ENCODE data around the gene BFSP1. TPM values are rescaled to one million over a fixed set of nuclear protein-coding genes. Genes with fewer than 3 reads are reported as not detected.
A peak's percentile ranks its signal among the peaks of the same experiment; 100 is the strongest.

Gene BFSP1
- polyA plus RNA-seq, 1 of the 3 experiments (the other 2 are of a cell fraction): 7.1 TPM

- H3K27ac ChIP-seq (ENCODE audit: low read depth in 2 of 2, low read length in 1 of 2): no peak overlapping the region
- CTCF ChIA-PET: interaction anchor here (1.0 to 3.2 kb wide), 4 partner anchors 13 to 477 kb away, joined by 3 to 13 read pairs (median 4); no protein-coding TSS in a partner anchor
- 79% methylated on average over 11 of the region's 14 CpGs for whole genome bisulfite sequencing (ENCODE audit: low lambda C conversion rate)
These were observed 12.7 kb downstream of the BFSP1 start for GRCh38 chr20:17518339-17519052.

GRCh38 chr20:17515053-17515452 is 16.1 kb downstream of the BFSP1 start:
- Histone ChIP-seq H3K27ac (ENCODE audit: low read depth in 2 of 2, low read length in 1 of 2) (no peak overlapping the region), H3K4me3 (ENCODE audit: low read depth in 2 of 2, low read length in 1 of 2) (no peak overlapping the region), H4K20me1 (ENCODE audit: insufficient read depth) (no peaks in the 10 kb centered on the region), H3K4me1 (ENCODE audit: control insufficient read depth in 1 of 2, insufficient read depth in 2 of 2, low read depth in 1 of 2, low read length in 1 of 2) (no peaks in the 10 kb centered on the region), H3F3A (replicated peaks; ENCODE audit: insufficient read depth) (no peaks in the 10 kb centered on the region), H3K4me2 (no peak overlapping the region), H3K9ac (no peak overlapping the region), H3K9me2 (no peaks in the 10 kb centered on the region), H3K79me2 (ENCODE audit: insufficient read depth) (no peaks in the 10 kb centered on the region), H2AFZ (ENCODE audit: low read depth) (no peak overlapping the region), H3K27me3 (ENCODE audit: insufficient read depth) (no peaks in the 10 kb centered on the region), H3K9me3 (no peaks in the 10 kb centered on the region), H3K36me3 (replicated peaks in 1 of 2; ENCODE audit: control insufficient read depth in 1 of 2, insufficient read depth in 2 of 2, low read length in 1 of 2) (no peaks in the 10 kb centered on the region)
- 81% methylated on average over 3 of the region's 3 CpGs for WGBS (ENCODE audit: low lambda C conversion rate)
- POLR2A ChIA-PET: no interaction called here
- CTCF ChIA-PET: interaction anchor here (2.3 kb wide), 1 partner anchor 10 kb away, joined by 26 read pairs; no protein-coding TSS in a partner anchor
- no peak for TF ChIP-seq ZBTB33 (IDR thresholded peaks at IDR 0.05; ENCODE audit: borderline replicate concordance, low read depth)
- no peak for TF ChIP-seq RCOR1 (IDR thresholded peaks at IDR 0.05; ENCODE audit: low read length)
- TF ChIP-seq FOSL2 (IDR thresholded peaks at IDR 0.05; ENCODE audit: borderline replicate concordance, low read depth): no peak
- no peak for TF ChIP-seq RFX5 (IDR thresholded peaks at IDR 0.05; ENCODE audit: low read length)
- TF ChIP-seq YY1 (IDR thresholded peaks at IDR 0.05; ENCODE audit: low read depth): no peak
- TF ChIP-seq GATA2 (CRISPR knock-in tag; IDR thresholded peaks at IDR 0.05): no peak
- TF ChIP-seq EZH2phosphoT487 (IDR thresholded peaks at IDR 0.05; ENCODE audit: borderline replicate concordance, low read depth): no peak
- no peak for TF ChIP-seq USF1 (IDR thresholded peaks at IDR 0.05; ENCODE audit: borderline replicate concordance, low read depth)
- no peak for TF ChIP-seq CTCF (IDR thresholded peaks at IDR 0.05)
- TF ChIP-seq TAF1 (IDR thresholded peaks at IDR 0.05; ENCODE audit: borderline replicate concordance, low read depth, low read length): no peak
- DNase-seq: no peak

More at GRCh38 chr20:17518339-17519052, 12.7 kb downstream of the BFSP1 start:
- H3K4me1 ChIP-seq (ENCODE audit: control insufficient read depth in 1 of 2, insufficient read depth in 2 of 2, low read depth in 1 of 2, low read length in 1 of 2): peaks cover 0 to 3% of the 10 kb centered on the region in 2 experiments; a peak in 1 of 4 replicates
- POLR2A ChIA-PET: no interaction called here
- no peak overlapping the region for H3K4me3 ChIP-seq (ENCODE audit: low read depth in 2 of 2, low read length in 1 of 2)
- H3K36me3 ChIP-seq (replicated peaks in 1 of 2; ENCODE audit: control insufficient read depth in 1 of 2, insufficient read depth in 2 of 2, low read length in 1 of 2): no peaks in the 10 kb centered on the region
- TF ChIP-seq USF1 (IDR thresholded peaks at IDR 0.05; ENCODE audit: borderline replicate concordance, low read depth) (peak; percentile 75; the same call in 1 of the 2 replicates), TEAD4 (IDR thresholded peaks at IDR 0.05; ENCODE audit: borderline replicate concordance, insufficient read depth) (no peak), YY1 (IDR thresholded peaks at IDR 0.05; ENCODE audit: low read depth) (no peak), FOSL2 (IDR thresholded peaks at IDR 0.05; ENCODE audit: borderline replicate concordance, low read depth) (no peak)
- H2AFZ ChIP-seq (ENCODE audit: low read depth): no peak overlapping the region
- H3K9me2 ChIP-seq: no peaks in the 10 kb centered on the region
- no peaks in the 10 kb centered on the region for H4K20me1 ChIP-seq (ENCODE audit: insufficient read depth)
- peak; percentile 45 for DNase-seq
- H3K9ac ChIP-seq: no peak overlapping the region
- H3K27me3 ChIP-seq (ENCODE audit: insufficient read depth): no peaks in the 10 kb centered on the region
- H3K9me3 ChIP-seq: no peaks in the 10 kb centered on the region
- H3K79me2 ChIP-seq (ENCODE audit: insufficient read depth): no peaks in the 10 kb centered on the region
- no peak overlapping the region for H3K4me2 ChIP-seq
- no peaks in the 10 kb centered on the region for H3F3A ChIP-seq (replicated peaks; ENCODE audit: insufficient read depth)

Measured in SK-N-SH (cell line).